HFF-Myc (cell line): ENCODE results near the gene CCDC74A.
"Not testable (repeated sequence)": the region's sequence is repeated elsewhere in the genome, so short reads cannot be mapped to it uniquely, and the experiment has no call there.

Experiments used
- DNase-seq: peaks from one replicate; pipeline ENCODE4 v3.0.0-alpha.2; 2011; ENCODE audit warnings: low read depth; ENCODE audit errors: extremely low read depth
- H3K4me3 ChIP-seq: replicated peaks from 2 replicates; pipeline ENCODE4 v1.5.1; 2011; ENCODE audit warnings: low read depth, mild to moderate bottlenecking, control low read depth, low read length
- CTCF ChIP-seq: IDR thresholded peaks from 2 replicates; pipeline ENCODE4 v1.5.1; 2012; ENCODE audit warnings: mild to moderate bottlenecking, low read depth, low read length, control low read depth; ENCODE audit errors: missing control alignments

Gene CCDC74A

GRCh38 chr2:131527131-131528001 is at the start of gene CCDC74A:
Gene CCDC74A (plus strand): TSS chr2:131527888. CDS start chr2:131527971, 83 bp downstream.
- not testable (repeated sequence) for DNase-seq
- peak within 1 kb of the TSS; percentile 37 for H3K4me3 ChIP-seq

DNA sequence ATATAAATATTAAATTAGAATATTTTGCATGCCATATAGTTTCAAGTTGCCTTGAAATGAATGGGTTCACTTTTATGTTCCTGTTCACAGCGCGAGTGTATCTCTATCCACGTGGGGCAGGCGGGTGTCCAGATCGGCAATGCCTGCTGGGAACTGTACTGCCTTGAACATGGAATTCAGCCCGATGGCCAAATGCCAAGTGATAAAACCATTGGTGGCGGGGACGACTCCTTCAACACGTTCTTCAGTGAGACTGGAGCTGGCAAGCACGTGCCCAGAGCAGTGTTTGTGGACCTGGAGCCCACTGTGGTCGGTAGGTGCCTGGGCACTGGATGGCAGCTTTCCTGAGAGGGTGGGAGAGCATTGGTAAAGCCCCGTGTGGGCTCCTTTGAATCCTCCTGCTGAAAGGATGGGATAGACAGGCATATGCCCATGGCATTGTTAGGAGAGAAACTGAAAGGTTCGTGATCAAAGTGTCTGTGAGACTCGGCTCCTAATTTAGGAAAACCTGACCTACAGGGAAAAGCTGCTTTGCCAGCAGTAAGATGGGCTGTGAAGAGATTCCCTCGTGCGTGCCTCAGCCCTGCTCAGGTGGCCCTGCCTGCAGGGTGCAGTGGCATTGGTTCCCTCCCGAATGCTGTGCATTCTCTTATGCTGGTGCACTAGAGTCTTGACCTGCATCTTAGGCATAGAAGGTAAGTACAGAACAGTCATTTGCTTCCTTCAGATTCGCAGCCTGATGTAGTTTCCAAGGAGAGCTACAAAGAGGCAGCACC is 49.4 kb upstream of the CCDC74A start:
- H3K4me3 ChIP-seq, DNase-seq: not testable (repeated sequence)

DNA sequence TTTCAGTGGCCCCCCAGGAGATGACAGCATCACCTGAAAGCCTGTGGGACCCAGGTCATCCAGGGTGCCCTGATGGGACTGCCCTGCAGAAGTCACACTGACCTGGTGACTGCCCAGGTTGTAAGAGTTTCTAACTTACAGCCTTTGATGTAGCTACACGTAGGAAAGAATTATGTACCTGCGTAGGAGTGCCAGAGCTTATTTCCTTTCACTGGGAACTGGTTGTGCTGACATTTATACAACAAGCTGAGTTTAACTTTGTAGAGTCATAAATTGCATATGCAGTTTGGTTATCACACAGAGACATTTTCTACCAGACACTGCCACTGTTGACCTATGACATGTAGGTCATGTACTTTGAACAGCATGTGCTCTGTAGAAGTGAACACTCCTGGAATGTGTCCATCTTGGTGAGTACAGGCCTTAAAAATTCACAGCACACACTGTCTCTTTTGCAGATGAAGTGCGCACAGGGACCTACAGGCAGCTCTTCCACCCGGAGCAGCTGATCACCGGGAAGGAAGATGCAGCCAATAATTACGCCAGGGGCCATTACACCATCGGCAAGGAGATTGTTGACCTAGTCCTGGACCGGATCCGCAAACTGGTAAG is 48.7 kb upstream of the CCDC74A start:
- not testable (repeated sequence) for H3K4me3 ChIP-seq, DNase-seq

GRCh38 chr2:131480351-131480750 is 47.3 kb upstream of the CCDC74A start:
- not testable (repeated sequence) for DNase-seq

DNA sequence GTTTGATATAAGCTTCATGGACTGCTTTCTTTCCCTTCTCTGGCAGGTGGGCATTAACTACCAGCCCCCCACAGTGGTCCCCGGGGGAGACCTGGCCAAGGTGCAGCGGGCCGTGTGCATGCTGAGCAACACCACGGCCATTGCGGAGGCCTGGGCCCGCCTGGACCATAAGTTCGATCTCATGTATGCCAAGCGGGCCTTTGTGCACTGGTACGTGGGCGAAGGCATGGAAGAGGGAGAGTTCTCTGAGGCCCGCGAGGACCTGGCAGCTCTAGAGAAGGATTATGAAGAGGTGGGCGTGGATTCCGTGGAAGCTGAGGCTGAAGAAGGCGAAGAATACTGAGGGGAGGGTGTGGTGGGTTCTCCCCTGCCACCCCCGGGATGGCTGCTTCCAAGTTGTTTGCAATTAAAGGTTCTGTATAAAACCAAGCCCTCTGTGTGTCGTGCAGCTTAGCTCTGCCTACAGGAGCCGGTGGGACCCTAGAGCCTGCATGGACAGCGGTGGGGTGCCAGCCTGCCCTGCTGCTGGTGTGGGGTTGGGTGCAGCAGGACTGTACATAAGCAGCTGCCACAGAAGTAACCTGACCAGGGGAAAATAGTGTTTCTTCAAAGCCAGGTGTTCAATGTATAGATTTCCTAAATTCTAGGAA is 45.1 kb upstream of the CCDC74A start:
- not testable (repeated sequence) for DNase-seq, H3K4me3 ChIP-seq

More at GRCh38 chr2:131480351-131480750, 47.3 kb upstream of the CCDC74A start:
- H3K4me3 ChIP-seq, result not testable (repeated sequence)

DNA sequence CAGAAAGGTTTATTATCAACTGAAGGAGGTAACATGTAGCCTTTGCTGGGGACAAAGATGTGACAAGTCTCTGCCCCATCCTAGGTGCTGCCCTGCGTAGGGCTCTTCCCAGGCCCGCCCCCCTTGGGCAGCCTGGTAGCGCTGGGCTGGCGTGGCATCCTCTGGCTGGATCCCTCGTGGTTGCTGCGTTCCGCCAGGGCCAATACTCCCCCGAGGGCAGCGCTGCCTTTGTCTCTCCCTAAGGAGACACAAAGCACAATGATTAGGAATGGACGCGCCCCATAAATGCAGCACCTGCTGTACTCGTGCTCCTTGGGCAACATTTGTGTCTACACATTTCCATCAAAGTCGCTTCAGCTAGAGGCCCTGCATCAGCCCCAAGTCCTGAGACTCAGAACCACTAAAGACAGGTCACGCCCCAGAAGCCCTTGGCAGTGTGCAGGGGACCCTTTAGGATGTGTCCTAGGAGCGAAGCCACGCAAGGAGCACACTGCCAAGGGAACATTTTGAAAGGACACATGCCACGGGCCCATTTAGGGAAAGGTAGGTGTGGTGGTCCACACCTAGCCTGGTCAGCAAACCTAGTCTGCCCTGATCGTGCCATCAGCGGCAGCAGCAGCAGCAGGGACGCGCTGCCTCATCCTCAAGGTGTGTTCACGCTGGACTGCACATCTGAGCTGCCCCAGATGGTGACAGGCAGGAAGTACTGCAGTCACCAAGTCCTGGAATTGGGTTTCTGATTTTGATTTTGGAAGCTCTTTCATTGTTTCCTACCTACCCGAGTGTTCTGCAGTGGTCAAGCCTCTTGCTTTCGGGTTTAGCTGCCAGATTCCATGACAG is 43.5 kb upstream of the CCDC74A start:
- DNase-seq, H3K4me3 ChIP-seq: not testable (repeated sequence)

DNA sequence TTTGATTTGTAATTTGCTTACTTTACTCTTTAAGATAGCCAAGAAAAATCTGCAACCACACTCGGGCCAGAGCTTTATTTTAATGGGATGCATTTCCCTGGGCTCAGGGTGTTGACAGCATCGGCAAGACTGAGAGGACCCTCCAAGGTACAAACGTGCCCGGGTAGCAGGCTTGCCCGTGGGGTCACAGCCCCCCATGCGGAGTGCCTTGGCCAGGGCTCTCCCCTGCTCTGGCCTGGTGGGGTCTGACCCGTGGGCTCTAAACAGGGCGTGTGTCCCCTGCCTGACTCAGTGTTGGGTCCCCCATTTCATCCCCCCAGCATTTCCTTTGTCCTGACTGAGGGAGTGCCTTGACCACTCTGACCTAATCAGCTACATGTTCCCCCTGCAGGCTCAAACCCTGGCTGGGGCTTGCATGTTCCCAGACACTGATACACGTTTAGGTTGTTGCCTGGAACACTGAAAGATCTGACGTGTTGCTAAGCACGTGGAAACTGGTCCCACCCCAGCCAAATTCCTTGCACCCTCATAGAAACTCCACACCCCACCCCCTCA is 42.7 kb upstream of the CCDC74A start:
- H3K4me3 ChIP-seq, DNase-seq: not testable (repeated sequence)

DNA sequence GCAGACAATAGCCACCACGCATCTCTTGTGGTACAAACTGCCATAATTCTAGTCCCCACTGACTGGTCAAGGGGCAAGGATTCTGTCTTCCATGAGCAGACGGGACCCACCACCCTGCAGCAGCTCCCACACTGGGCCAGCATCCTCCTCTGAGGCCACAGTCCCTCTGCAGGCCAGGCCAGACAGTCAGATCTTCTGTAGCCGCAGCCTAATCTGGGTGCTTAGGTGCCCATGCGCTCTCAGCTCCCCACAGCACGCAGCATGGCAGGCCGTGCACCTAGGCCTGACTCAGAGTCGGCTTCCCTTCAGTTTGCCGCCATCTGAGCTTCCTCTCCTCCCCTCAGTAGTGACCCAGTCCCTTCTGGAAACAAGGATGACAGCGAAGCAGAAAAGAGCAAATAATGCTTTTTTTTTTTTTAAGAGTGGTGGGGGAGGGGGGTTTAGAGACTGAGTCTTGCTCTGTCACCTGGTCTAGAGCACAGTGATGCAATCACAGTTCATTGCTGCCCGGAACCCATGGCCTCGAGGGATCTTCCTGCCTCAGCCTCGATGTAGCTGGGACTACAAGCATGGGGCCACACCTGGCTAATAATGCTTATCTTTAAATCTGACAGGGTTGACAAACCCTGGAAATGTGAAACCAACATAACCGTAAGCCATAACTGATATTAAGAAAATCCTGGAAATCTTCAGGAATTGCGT is 41.3 kb upstream of the CCDC74A start:
- DNase-seq, H3K4me3 ChIP-seq: not testable (repeated sequence)

- DNase-seq, result no peak
- H3K4me3 ChIP-seq, result no peak overlapping the region
- TF ChIP-seq CTCF, result no peak
These were observed 39.1 kb upstream of the CCDC74A start for GRCh38 chr2:131488306-131489205.

GRCh38 chr2:131490616-131491468 is 36.8 kb upstream of the CCDC74A start:
- H3K4me3 ChIP-seq, result peak overlapping the region; percentile 96
- DNase-seq, result not testable (repeated sequence)

GRCh38 chr2:131491469-131491836 is 36.2 kb upstream of the CCDC74A start:
- not testable (repeated sequence) for DNase-seq
- peak overlapping the region; percentile 96 for H3K4me3 ChIP-seq

GRCh38 chr2:131492015-131492417 is 35.7 kb upstream of the CCDC74A start, which contains the start of gene MZT2A:
Gene MZT2A (minus strand): TSS chr2:131492397. CDS start chr2:131492376, 21 bp downstream.
- peak within 1 kb of the TSS; percentile 96 for H3K4me3 ChIP-seq
- not testable (repeated sequence) for DNase-seq
